Karpas-422 (cell line): ENCODE data around the gene RAD51B. TPM values are rescaled to one million over a fixed set of nuclear protein-coding genes. Genes with fewer than 3 reads are reported as not detected.

Experiments
- DNase-seq: peaks from one replicate; pipeline ENCODE4 v3.0.0-alpha.2; 2015
- H2AFZ ChIP-seq: fragments of 200-600 bp; sonication (generic); 2 replicates; pipeline ENCODE4 v1.6.1; 2014; ENCODE audit warnings: antibody characterized with exemption, low read length, mixed read lengths
- H3K27ac ChIP-seq: fragments of 200-600 bp; sonication (generic); 2 replicates; pipeline ENCODE4 v1.5.1; 2014; ENCODE audit warnings: mild to moderate bottlenecking, low read length, moderate library complexity
- H3K27me3 ChIP-seq: fragments of 200-600 bp; sonication (generic); 2 replicates; pipeline ENCODE4 v1.6.1; 2014; ENCODE audit warnings: low read length, mixed read lengths
- H3K36me3 ChIP-seq: fragments of 200-600 bp; sonication (generic); 2 replicates; pipeline ENCODE4 v1.6.1; 2014; ENCODE audit warnings: low read length, mixed read lengths; ENCODE audit not compliant: insufficient read depth
- H3K4me1 ChIP-seq: fragments of 200-600 bp; sonication (generic); 2 replicates; pipeline ENCODE4 v1.6.1; 2014; ENCODE audit warnings: mild to moderate bottlenecking, low read length, mixed read lengths
- H3K4me2 ChIP-seq: fragments of 200-600 bp; sonication (generic); 2 replicates; pipeline ENCODE4 v1.6.1; 2014; ENCODE audit warnings: low read length, low read depth, mild to moderate bottlenecking; ENCODE audit not compliant: poor library complexity, severe bottlenecking
- H3K4me3 ChIP-seq: fragments of 200-600 bp; sonication (generic); 2 replicates; pipeline ENCODE4 v1.5.1; 2014; ENCODE audit warnings: mild to moderate bottlenecking, antibody characterized with exemption, low read length, mixed read lengths
- H3K79me2 ChIP-seq: fragments of 200-600 bp; sonication (generic); 2 replicates; pipeline ENCODE4 v1.6.1; 2014; ENCODE audit warnings: mild to moderate bottlenecking, low read length, mixed read lengths
- H3K9ac ChIP-seq: fragments of 200-600 bp; sonication (generic); 2 replicates; pipeline ENCODE4 v1.6.0; 2014; ENCODE audit warnings: low read length
- H3K9me2 ChIP-seq: fragments of 200-600 bp; sonication (generic), shearing (Covaris generic); replicated peaks from 2 replicates; pipeline ENCODE4 v1.6.0; 2014; ENCODE audit warnings: mild to moderate bottlenecking, low read length, moderate library complexity; ENCODE audit not compliant: insufficient read depth
- H3K9me3 ChIP-seq: fragments of 300-700, 200-600 bp; sonication (generic); 2 replicates; pipeline ENCODE4 v1.6.1; 2014; ENCODE audit warnings: low read length, mixed read lengths
- H4K20me1 ChIP-seq: fragments of 200-600 bp; sonication (generic); 2 replicates; pipeline ENCODE4 v1.6.1; 2014; ENCODE audit warnings: mild to moderate bottlenecking, antibody characterized with exemption, low read length, low read depth; ENCODE audit not compliant: insufficient read depth
- total RNA-seq: library from RNA; depleted of rRNA; stranded (reverse); fragments of >200 nt; shearing (Covaris generic); gene quantifications from 2 replicates; pipeline ENCODE4 v1.2.3, GENCODE V29; 2014; ENCODE audit warnings: low replicate concordance

RAD51B gene
- total RNA-seq, 1 experiment from 2014 or later: 107 TPM

GRCh38 chr14:68464711-68465110, 645.1 kb downstream of the RAD51B start:
- no peaks in the 10 kb centered on the region for H3K79me2 ChIP-seq
- no peak overlapping the region for H2AFZ ChIP-seq
- no peaks in the 10 kb centered on the region for H3K27me3 ChIP-seq
- H3K36me3 ChIP-seq: no peaks in the 10 kb centered on the region
- no peak overlapping the region for H3K4me2 ChIP-seq
- DNase-seq: no peak
- H4K20me1 ChIP-seq: peaks cover 5% of the 10 kb centered on the region; the same call in 1 of the 2 replicates
- H3K4me3 ChIP-seq: no peak overlapping the region
- no peak overlapping the region for H3K9ac ChIP-seq
- no peaks in the 10 kb centered on the region for H3K9me2 ChIP-seq
- no peaks in the 10 kb centered on the region for H3K9me3 ChIP-seq
- H3K4me1 ChIP-seq: no peaks in the 10 kb centered on the region
- no peak overlapping the region for H3K27ac ChIP-seq

- no peak overlapping the region for H3K4me2 ChIP-seq
- peaks cover 7% of the 10 kb centered on the region for H3K4me1 ChIP-seq
- H3K9ac ChIP-seq: no peak overlapping the region
- no peak overlapping the region for H3K4me3 ChIP-seq
- H4K20me1 ChIP-seq: peaks cover 5% of the 10 kb centered on the region; the same call in 1 of the 2 replicates
- no peaks in the 10 kb centered on the region for H3K27me3 ChIP-seq
- H3K9me3 ChIP-seq: no peaks in the 10 kb centered on the region
- no peak overlapping the region for H2AFZ ChIP-seq
- no peaks in the 10 kb centered on the region for H3K9me2 ChIP-seq
- DNase-seq: no peak
- no peaks in the 10 kb centered on the region for H3K36me3 ChIP-seq
- no peaks in the 10 kb centered on the region for H3K79me2 ChIP-seq
- no peak overlapping the region for H3K27ac ChIP-seq
Measured at GRCh38 chr14:68466491-68466977, 647.0 kb downstream of the RAD51B start.

- Histone ChIP-seq H3K79me2 (no peaks in the 10 kb centered on the region), H3K36me3 (no peaks in the 10 kb centered on the region), H3K27ac (no peak overlapping the region), H3K4me1 (peaks cover 13% of the 10 kb centered on the region), H3K27me3 (no peaks in the 10 kb centered on the region), H4K20me1 (peaks cover 5% of the 10 kb centered on the region; the same call in 1 of the 2 replicates), H2AFZ (no peak overlapping the region), H3K9me2 (no peaks in the 10 kb centered on the region), H3K4me3 (no peak overlapping the region), H3K9me3 (no peaks in the 10 kb centered on the region), H3K9ac (no peak overlapping the region), H3K4me2 (no peak overlapping the region)
- no peak for DNase-seq
Measured at GRCh38 chr14:68467425-68467824, 647.8 kb downstream of the RAD51B start.

DNA sequence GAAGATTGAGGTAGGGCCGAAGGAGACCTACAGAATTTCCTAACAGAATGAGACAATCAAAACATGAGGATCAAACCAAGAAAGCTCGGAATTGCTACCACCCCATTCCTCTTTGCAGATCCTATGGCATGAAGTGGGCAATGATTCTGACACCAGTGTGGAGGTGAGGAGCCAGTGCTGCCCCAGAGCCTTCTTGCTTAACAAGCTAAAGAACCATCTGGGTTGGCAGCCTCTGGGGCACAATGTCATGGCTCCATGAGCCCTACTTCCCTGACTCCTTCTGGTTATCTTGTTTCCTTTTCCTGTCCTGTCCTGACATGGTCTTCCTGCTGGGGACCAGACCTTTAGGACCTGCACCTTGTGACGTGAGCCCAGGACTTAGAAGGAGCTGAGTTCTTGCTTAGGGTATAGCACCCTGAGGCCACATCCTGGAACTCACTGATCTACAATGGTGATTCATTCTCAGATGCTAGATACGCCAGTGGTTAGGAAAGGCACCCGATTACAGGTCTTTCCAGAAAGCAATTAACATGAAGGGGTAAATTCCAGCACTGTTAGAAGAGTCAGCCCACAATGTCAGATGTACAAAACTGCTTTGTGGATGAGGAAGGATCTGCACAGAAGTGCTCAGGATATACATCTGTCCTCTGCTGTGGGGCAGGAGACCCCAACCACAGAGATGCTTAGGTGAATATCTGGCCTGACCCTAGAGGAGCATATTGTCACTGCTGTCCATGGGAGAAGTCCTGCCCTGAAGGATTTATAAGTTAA, 649.0 kb downstream of the RAD51B start:
- Histone ChIP-seq H4K20me1 (peaks cover 5% of the 10 kb centered on the region; the same call in 1 of the 2 replicates), H3K9me3 (no peaks in the 10 kb centered on the region), H3K27ac (no peak overlapping the region), H3K9me2 (no peaks in the 10 kb centered on the region), H3K4me1 (peaks cover 13% of the 10 kb centered on the region), H3K79me2 (no peaks in the 10 kb centered on the region), H3K36me3 (no peaks in the 10 kb centered on the region), H3K9ac (no peak overlapping the region), H3K4me3 (no peak overlapping the region), H2AFZ (no peak overlapping the region), H3K27me3 (no peaks in the 10 kb centered on the region), H3K4me2 (no peak overlapping the region)
- DNase-seq: no peak

DNA sequence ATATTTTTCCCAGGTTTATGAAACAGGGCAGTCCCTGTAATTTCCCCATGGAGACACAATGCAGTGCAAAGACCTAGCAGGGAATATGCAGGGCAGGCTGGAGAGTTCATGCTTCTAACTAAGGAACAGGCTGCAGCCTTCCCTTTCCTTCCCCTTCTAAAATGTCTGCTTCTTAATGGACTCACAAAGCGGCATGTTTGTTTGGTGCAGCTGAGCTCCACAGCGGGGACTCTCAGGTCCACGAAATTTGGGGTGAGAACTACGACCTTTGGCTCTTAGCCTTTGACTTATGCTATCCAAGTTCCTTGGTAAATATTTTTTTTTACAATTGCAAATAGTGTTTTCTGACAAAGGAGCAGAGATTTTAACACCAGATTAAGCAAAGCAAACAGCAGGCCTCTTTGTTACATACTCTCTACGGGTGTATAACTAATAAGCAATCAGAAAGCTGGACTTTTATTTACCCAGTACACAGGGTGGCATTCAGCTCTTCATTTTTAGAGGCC, 649.7 kb downstream of the RAD51B start:
- peaks cover 13% of the 10 kb centered on the region for H3K4me1 ChIP-seq
- no peak overlapping the region for H3K4me2 ChIP-seq
- no peak for DNase-seq
- H3K27ac ChIP-seq: no peak overlapping the region
- no peaks in the 10 kb centered on the region for H3K79me2 ChIP-seq
- H3K9ac ChIP-seq: no peak overlapping the region
- H3K36me3 ChIP-seq: no peaks in the 10 kb centered on the region
- no peak overlapping the region for H2AFZ ChIP-seq
- no peaks in the 10 kb centered on the region for H3K9me3 ChIP-seq
- no peaks in the 10 kb centered on the region for H3K9me2 ChIP-seq
- no peak overlapping the region for H3K4me3 ChIP-seq
- H4K20me1 ChIP-seq: peaks cover 5% of the 10 kb centered on the region; the same call in 1 of the 2 replicates
- H3K27me3 ChIP-seq: no peaks in the 10 kb centered on the region

DNA sequence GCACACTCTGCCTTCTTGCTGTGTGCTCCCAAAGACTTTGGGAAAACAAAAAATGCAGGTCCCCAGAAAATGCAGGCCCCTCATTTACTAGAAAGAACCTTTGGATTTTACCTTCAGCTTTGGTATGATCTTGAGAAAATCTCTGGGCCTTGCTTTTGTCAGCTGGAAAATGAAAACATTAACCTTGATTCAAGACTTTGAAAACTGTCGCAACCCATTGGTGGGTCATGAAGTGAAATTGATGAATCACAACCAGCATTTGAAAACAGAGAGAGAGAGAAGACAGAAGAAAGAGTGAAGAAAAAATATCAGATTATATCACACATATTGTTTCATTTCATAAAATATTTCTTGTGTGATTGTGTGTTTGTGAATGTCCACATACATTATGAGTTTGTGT, 650.8 kb downstream of the RAD51B start:
- H3K4me2 ChIP-seq: no peak overlapping the region
- H3K4me3 ChIP-seq: no peak overlapping the region
- peaks cover 13% of the 10 kb centered on the region for H3K4me1 ChIP-seq

DNA sequence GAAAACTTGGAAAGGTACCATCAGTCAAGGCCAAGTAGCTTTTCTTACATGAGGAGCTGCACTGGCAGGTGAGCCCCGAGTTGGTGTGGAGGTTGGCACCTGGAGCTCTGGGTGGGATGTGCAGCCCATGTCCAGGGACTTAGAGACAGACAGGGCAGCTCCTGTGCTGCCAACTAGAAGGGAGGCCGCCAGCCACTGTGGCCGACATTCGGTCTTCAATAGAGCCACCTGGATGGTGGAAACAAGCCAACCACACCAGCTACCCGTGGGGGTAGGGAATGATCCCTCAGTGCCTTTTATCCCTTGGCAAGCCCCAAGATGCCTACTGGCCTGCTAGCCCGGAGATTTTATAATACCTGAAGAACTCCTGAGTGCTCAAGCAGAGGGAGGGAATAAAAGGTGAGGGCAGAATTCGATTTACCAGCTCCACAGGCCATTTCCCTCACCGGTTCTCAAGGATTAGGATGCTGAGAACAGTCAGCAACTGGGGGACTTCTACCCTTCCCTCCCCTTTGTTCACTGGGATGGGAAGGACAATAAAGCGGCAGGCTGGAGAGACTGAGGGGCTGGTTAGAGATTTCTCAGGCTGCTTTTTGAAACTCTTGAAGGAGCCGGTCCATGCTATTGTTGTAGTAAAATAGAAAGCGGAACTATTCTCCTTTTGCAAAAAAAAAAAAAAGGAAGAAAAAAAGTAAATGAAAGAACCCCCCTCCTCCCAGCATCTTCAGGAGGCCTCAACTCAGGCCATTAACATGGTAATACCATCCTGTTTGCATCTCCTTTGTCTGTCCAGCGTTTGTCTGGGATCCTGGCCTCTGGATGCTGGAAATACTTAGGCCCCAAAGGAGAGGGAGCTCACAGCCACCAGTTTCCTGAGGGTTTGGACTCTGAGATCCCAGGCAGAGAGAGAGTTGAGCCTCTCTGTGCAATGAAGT, 651.7 kb downstream of the RAD51B start:
- H3K4me2 ChIP-seq: peak overlapping the region; percentile 34

More for the DNA sequence above, 650.8 kb downstream of the RAD51B start:
- H2AFZ ChIP-seq: no peak overlapping the region
- H3K9ac ChIP-seq: no peak overlapping the region
- H4K20me1 ChIP-seq: peaks cover 5% of the 10 kb centered on the region; the same call in 1 of the 2 replicates
- DNase-seq: no peak
- no peaks in the 10 kb centered on the region for H3K9me2 ChIP-seq
- no peaks in the 10 kb centered on the region for H3K36me3 ChIP-seq
- H3K79me2 ChIP-seq: no peaks in the 10 kb centered on the region
- H3K27ac ChIP-seq: no peak overlapping the region
- no peaks in the 10 kb centered on the region for H3K9me3 ChIP-seq
- H3K27me3 ChIP-seq: no peaks in the 10 kb centered on the region

More for the DNA sequence above, 651.7 kb downstream of the RAD51B start:
- no peaks in the 10 kb centered on the region for H3K9me3 ChIP-seq
- no peaks in the 10 kb centered on the region for H3K79me2 ChIP-seq
- H3K4me3 ChIP-seq: no peak overlapping the region
- H4K20me1 ChIP-seq: peaks cover 5% of the 10 kb centered on the region; the same call in 1 of the 2 replicates
- peak; percentile 71 for DNase-seq
- H3K4me1 ChIP-seq: peaks cover 13% of the 10 kb centered on the region
- H3K27ac ChIP-seq: no peak overlapping the region
- no peaks in the 10 kb centered on the region for H3K27me3 ChIP-seq
- H3K9me2 ChIP-seq: no peaks in the 10 kb centered on the region
- 0 out of 2 replicates have a peak overlapping the region, but pooled peaks have one; percentile 32 for H2AFZ ChIP-seq
- no peaks in the 10 kb centered on the region for H3K36me3 ChIP-seq
- H3K9ac ChIP-seq: 0 out of 2 replicates have a peak overlapping the region, but pooled peaks have one; percentile 8
